Measurements from ENCODE around the gene TMEM161A. TPM values are rescaled to one million over a fixed set of nuclear protein-coding genes. Genes with fewer than 3 reads are reported as not detected.

The TMEM161A gene
- total and polyA plus RNA-seq, 9 of the 15 experiments (the other 6 are each of a cell fraction or from before 2014, with no cell fraction given) = 0.63 to 92.3 (median 38.9) TPM

DNA sequence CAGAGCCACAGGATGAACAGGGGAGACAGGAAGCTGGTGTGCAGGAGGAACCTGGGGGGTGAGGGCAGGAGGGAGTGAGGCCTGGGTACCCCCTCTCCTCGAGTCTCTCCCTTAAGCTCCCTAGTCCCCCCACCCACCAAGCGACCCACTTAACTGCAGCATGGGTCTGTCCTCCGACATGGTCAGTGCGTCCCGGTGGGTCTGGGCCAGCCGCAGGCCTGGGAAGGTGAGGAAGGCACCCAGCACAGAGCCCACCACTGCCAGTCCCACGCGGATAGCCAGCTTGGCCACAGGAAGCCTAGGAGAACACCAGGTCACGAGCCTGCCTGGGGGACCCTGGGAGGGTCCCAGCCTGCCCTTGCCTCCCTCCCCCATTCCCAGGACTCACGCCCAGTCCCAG is 16.9 kb downstream of the TMEM161A start (continued):
- no peak for TF ChIP-seq MGA (IDR thresholded peaks at IDR 0.05)
- TF ChIP-seq, protein P1, sequence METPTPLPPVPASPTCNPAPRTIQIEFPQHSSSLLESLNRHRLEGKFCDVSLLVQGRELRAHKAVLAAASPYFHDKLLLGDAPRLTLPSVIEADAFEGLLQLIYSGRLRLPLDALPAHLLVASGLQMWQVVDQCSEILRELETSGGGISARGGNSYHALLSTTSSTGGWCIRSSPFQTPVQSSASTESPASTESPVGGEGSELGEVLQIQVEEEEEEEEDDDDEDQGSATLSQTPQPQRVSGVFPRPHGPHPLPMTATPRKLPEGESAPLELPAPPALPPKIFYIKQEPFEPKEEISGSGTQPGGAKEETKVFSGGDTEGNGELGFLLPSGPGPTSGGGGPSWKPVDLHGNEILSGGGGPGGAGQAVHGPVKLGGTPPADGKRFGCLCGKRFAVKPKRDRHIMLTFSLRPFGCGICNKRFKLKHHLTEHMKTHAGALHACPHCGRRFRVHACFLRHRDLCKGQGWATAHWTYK (CRISPR knock-in tag; IDR thresholded peaks at IDR 0.05) = no peak
- TF ChIP-seq IRF2 (CRISPR knock-in tag; IDR thresholded peaks at IDR 0.05) = no peak
- TF ChIP-seq MED1 (CRISPR knock-in tag; IDR thresholded peaks at IDR 0.05; ENCODE audit: borderline replicate concordance) = no peak
- no peak for TF ChIP-seq TOE1 (IDR thresholded peaks at IDR 0.05; ENCODE audit: borderline replicate concordance)
- no peak for TF ChIP-seq TOE1 (CRISPR knock-in tag; IDR thresholded peaks at IDR 0.05; ENCODE audit: borderline replicate concordance, low read depth)
- TF ChIP-seq HNRNPLL (IDR thresholded peaks at IDR 0.05; ENCODE audit: low read depth, low read length, poor library complexity, severe bottlenecking) = no peak
- no peak for TF ChIP-seq ZKSCAN3 (CRISPR knock-in tag; IDR thresholded peaks at IDR 0.05)
- no peak for TF ChIP-seq ZNF354B (CRISPR knock-in tag; IDR thresholded peaks at IDR 0.05)
- no peak for TF ChIP-seq TAF9B (IDR thresholded peaks at IDR 0.05; ENCODE audit: partially characterized antibody)
